ENCODE data around the gene HOXB6. TPM values are rescaled to one million over a fixed set of nuclear protein-coding genes. Genes with fewer than 3 reads are reported as not detected.

The HOXB6 gene
- total RNA-seq, 1 experiment from 2014 or later, result 0.92 TPM

- DNase-seq (ENCODE audit: low spot score), result no peak
- in situ Hi-C loops (cut with HindIII; ENCODE audit: low sequenced_read_pairs), result no loop called here
Measured at GRCh38 chr17:48588074-48588415, 16.7 kb downstream of the HOXB6 start.

GRCh38 chr17:48587276-48588073 lies 17.3 kb downstream of the HOXB6 start:
- no peak for DNase-seq (ENCODE audit: low spot score)
- in situ Hi-C loops (cut with HindIII; ENCODE audit: low sequenced_read_pairs), result no loop called here

GRCh38 chr17:48586355-48587258 lies 18.2 kb downstream of the HOXB6 start:
- no peak for DNase-seq (ENCODE audit: low spot score)
- in situ Hi-C loops (cut with HindIII; ENCODE audit: low sequenced_read_pairs), result no loop called here

- no peak for DNase-seq (ENCODE audit: low spot score)
- in situ Hi-C loops (cut with HindIII; ENCODE audit: low sequenced_read_pairs), result no loop called here
Measured at GRCh38 chr17:48584223-48584741, 20.5 kb downstream of the HOXB6 start.

- DNase-seq (ENCODE audit: low spot score), result no peak
- in situ Hi-C loops (cut with HindIII; ENCODE audit: low sequenced_read_pairs), result no loop called here
Measured at GRCh38 chr17:48583708-48584222, 21.0 kb downstream of the HOXB6 start.

DNA sequence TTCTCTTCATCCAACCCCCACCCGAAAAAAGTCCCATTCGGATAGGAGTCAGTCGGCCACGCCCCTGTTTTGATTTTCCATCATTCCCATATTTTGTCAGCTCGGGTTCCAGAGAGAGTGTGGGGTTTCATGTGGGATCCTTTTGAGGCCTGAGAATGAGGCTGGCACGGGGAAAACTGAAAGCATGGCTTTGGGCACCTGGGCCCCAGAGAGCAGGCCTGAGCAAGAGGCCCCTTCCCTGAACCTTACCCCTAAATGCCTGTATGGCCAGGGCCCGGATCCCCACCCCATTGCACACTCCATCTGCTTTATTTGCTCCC lies 22.1 kb downstream of the HOXB6 start:
- DNase-seq (ENCODE audit: low spot score), result no peak
- in situ Hi-C loops (cut with HindIII; ENCODE audit: low sequenced_read_pairs), result no loop called here

DNA sequence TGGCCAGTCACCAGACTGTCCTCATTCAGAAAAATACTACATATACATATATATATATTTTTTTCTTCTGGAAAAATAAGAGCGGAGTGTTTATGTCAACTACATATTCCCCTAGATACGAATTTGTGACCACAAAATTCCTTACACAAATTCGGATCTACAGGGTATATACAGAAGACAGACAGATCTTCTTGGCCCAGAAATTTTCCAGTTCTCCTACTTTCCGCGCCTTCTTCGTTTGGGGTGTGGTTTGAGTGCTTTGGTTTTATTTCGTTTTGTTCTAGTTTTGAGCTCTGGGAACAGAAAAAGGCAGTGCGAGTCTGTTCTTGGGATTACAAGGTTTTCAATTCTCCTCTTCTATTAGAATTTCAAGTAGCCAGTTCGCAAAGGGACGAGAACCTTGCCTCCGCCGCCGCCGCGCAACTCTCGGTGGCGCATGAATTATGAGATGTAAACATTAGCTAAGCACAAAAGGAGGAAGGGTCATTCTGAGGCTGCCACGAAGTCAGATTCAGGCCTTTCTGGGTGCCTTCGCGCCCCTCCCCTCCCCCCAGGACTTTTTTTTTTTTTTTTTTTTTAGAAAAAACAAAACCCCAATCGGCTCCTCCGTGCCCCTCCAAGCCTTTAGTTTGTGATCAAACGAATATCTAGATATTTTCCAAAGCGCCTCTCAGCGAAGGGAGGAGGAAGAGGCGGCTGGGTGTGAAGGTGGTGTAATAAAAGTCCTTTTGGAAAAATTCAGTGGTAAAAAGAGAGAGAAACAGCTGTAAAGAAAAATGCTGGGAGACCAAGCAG lies 24.8 kb downstream of the HOXB6 start:
- no peak for DNase-seq (ENCODE audit: low spot score)
- in situ Hi-C loops (cut with HindIII; ENCODE audit: low sequenced_read_pairs), result no loop called here

GRCh38 chr17:48579471-48579759 lies 25.4 kb downstream of the HOXB6 start:
- DNase-seq (ENCODE audit: low spot score), result no peak
- in situ Hi-C loops (cut with HindIII; ENCODE audit: low sequenced_read_pairs), result no loop called here

DNA sequence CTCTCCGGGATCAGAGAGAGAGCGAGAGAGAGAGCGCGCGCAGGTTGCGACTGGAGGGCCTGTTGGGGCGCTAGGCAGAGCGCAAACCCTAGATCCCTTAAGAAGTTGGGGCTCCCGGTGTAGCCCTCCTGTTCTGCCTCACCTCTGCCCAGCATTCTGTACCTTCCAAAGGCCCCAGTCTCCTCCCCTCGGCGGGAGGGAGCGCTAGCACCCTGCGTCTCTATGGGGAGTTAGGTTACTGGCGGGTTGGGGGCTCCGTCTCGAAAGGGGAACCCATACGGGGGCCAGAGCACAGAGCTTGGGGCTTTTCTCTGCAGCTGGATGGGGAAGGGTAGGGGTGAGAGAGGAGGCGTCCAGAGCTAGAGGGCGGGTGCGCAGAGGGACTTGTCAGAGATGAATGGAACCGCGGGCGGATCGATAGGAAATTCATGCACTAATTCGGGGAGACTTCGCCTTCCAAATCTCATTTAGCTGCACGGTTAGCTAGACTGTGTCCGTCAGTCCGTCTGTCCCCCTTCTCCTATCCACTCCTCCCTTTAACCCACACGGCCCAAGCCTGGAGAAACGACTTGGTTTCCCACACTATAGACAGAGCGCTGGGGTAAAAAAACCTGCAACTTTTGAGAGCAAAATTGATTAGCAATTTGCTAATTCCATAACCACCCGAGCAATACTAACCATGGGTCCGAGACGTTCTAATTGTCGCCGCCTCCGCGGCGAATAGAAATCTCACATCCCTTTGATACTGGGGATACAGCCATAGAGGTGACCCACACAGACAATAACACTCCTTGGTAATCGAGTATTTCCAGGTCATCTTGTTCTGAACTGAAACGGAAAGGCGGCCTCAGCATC lies 25.9 kb downstream of the HOXB6 start:
- DNase-seq (ENCODE audit: low spot score), result no peak
- in situ Hi-C loops (cut with HindIII; ENCODE audit: low sequenced_read_pairs), result no loop called here

DNA sequence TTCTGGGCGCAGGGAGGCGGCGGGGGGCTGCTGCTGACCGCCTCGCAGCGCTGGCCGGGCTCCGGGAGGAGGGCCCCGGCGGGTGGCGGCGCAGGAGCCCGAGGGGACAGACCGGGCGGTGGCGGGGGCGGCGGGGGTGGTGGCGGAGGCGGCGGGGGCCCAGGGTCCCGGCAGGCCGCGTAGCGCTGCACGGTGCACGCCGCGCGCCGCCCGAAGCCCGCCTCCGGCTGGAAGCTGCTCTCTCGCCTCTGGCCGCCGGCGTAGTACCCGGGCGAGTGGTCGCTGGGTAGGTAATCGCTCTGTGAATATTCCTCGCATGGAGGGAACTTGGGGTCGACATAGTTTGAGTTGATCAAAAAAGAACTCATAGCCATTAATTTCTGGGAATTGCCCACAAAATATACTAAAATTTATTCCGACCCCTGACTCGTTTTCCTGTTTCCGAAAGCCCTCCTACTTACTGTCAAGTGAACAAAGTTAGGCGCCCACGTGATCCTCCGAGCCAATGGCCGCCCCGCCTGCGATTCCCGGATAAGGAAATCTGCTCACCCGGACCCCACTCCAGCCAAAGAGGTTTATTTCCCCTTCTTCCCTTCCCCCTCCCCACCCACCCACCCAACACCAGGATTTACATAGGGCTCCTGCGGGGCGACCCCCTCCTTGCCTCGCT lies 26.7 kb downstream of the HOXB6 start, which contains the start of gene HOXB4:
HOXB4 (minus strand) TSS at position 405 of the 670 bp plus-strand sequence; CDS start at position 374, 31 bp downstream.
- in situ Hi-C loops (cut with HindIII; ENCODE audit: low sequenced_read_pairs), result no loop called here
- DNase-seq (ENCODE audit: low spot score), result no peak

DNA sequence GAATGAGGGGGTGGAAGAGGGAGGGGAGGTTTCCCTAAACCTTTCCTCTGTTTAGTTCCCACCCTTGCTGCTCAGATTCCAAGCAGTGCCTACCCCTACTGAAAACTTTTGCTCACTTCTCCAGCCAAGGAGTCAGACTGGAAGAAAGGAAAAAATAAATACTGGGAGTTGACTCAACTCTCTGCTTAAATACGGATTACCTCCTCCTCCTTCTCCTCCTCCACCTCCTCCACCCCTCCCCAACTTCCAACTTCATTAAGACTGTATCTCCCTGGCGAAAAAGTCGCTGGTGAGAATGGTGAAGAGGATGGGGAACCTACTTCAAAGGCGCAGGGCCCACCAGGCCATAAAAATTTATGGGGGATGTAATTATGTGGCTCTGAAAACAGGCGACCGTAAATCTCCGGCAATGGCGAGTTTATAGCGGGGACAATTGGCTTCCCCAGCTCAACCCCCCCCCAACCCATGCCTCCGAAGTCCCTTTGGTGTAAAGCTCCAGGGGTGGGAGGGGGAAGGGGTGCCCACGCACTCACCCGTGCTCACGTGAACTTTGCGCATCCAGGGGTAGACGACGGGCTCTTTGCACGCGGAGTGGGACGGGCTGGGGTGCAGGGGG lies 27.3 kb downstream of the HOXB6 start:
- no peak for DNase-seq (ENCODE audit: low spot score)
- in situ Hi-C loops (cut with HindIII; ENCODE audit: low sequenced_read_pairs), result no loop called here

DNA sequence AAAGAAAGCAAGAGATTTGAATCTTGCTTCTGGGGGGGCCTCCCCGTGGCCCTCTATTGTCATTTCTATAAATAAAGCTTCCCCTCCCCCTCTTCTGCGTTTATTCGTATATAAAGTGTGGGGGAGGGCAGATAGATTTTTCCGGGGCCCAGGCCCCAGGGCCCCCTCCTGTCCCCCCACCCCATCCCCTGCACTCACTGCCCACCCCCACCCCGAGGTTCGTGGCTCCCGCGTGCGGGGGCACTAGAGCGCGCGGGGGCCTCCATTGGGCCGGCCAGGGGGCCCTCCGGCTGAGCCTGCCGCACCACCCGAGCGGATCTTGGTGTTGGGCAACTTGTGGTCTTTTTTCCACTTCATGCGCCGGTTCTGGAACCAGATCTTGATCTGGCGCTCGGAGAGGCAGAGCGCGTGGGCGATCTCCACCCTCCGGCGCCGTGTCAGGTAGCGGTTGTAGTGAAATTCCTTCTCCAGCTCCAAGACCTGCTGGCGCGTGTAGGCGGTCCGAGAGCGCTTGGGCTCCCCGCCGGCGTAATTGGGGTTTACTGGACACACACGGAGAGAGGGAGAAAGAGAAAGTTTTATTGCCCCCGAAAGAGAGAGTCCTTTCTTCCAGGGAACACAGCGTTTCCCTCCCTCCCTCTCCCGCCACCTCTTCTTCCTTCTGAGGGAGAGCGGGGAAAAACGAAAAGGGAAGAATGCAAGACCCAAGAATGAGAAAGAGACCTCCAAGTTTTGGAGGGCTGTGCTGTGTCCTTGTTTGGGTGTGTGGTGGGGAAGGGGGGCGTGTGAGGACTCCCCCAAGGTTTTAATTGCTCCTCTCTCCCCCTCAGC lies 28.1 kb downstream of the HOXB6 start:
- DNase-seq (ENCODE audit: low spot score), result no peak
- in situ Hi-C loops (cut with HindIII; ENCODE audit: low sequenced_read_pairs), result no loop called here

DNA sequence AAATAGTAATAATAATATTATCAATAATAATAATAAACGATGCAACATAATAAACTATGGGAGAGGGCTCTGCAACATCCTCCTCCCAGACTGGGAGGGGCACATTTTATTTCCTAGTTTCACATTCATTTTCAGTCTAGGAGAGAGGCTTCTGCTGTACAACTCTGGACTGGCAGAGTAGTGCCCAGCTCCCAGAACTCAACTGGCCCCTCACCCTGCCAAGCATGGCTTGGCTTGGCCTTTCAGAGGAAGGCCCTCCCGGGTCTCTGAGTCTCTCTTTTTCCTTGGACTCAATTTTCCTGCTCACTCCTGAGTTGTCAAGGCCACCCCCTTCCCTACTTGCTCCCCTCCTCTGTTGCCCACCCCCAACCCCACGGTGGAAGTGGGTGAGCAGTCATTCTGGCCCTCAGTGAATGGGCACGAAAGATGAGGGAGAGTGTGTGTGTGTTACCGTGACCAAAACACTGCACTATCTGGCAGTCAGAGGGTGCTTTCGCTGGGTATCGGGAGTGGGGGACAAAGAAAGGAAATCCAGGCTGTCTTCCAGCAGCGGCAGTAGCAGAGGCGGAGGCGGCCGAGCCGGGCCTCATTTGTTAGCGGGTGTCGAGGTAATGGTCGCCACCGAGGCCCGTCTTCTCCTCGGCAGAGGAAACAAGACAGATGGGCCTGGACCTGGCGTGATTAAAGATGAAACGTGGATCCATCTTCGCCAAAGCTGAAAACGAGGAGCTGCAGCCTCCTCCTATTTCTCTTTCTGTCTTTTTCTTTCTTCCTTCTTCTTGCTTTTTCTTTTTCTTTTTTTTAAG lies 28.9 kb downstream of the HOXB6 start:
- in situ Hi-C loops (cut with HindIII; ENCODE audit: low sequenced_read_pairs), result no loop called here
- no peak for DNase-seq (ENCODE audit: low spot score)

- no peak for DNase-seq (ENCODE audit: low spot score)
- in situ Hi-C loops (cut with HindIII; ENCODE audit: low sequenced_read_pairs), result no loop called here
Measured at GRCh38 chr17:48575066-48575582, 29.7 kb downstream of the HOXB6 start.

DNA sequence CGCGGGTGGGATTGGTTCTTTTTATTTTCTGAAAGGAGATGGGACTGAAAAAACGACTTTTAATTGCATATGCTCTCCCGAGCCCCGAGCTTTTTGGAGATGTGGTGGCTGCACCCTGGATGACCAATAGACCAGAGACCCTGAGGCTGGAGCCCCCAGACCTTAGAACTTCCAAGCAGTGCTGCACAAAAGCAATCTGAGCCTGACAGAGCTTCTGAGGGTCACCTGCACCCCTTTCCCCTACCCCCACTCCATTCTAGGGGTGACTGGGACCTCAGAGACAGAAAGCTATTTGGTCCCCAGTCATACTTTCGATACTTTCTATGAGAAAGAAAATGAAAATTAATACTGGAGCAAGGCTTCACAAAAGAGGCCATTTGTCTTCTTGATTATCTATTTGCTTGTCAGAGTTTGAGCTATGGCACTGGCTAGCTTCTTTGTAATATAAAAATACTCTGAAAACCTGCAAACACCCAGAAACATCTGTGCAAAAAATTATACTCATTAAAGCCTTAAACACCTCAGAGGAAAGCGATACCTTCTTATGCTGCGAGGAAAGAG lies 30.2 kb downstream of the HOXB6 start:
- in situ Hi-C loops (cut with HindIII; ENCODE audit: low sequenced_read_pairs), result no loop called here
- no peak for DNase-seq (ENCODE audit: low spot score)
